Common myeloid progenitor, CD34-positive (primary cell): Measurements from ENCODE around the gene SPRR2F.
"Not testable (repeated sequence)": the region's sequence is repeated elsewhere in the genome, so short reads cannot be mapped to it uniquely, and the experiment has no call there.

Experiments
- CTCF ChIA-PET: fragments of 350-600 bp; sonication (Branson Sonifier 250); formaldehyde crosslinking; loops from one replicate; lab custom pipeline; 2021; ENCODE audit warnings: antibody characterized with exemption; lab: Charles Lee
- POLR2A ChIA-PET: fragments of 350-600 bp; sonication (Branson Sonifier 250); formaldehyde crosslinking; loops from one replicate; lab custom pipeline; 2021; ENCODE audit warnings: antibody characterized with exemption; lab: Charles Lee
- DNase-seq, 3 donors: peaks; one replicate each; pipeline versions ENCODE4 v3.0.0 to v3.0.0-alpha.2; 2013
- H3K27ac ChIP-seq, 2 experiments: 1 replicate in 1 of 2; 2 replicates in 1 of 2; pipeline ENCODE4 v1.7.0; 2013; ENCODE audit warnings: inconsistent platforms in 2 of 2, low read length in 2 of 2, mild to moderate bottlenecking in 2 of 2, low read depth in 1 of 2, moderate library complexity in 1 of 2; ENCODE audit not compliant: severe bottlenecking in 2 of 2, insufficient read depth in 1 of 2, poor library complexity in 1 of 2
- H3K27me3 ChIP-seq, 5 experiments: replicated peaks in 2 of 5; 1 replicate in 3 of 5; 2 replicates in 2 of 5; pipeline versions ENCODE4 v1.6.1 to v1.7.0; 2013; ENCODE audit warnings: low read length in 4 of 5, mild to moderate bottlenecking in 2 of 5, moderate library complexity in 2 of 5, inconsistent platforms in 1 of 5; ENCODE audit not compliant: insufficient read depth in 5 of 5, control insufficient read depth in 4 of 5
- H3K36me3 ChIP-seq, 4 experiments: 1 replicate in 2 of 4; 2 replicates in 2 of 4; pipeline versions ENCODE4 v1.6.1 to v1.7.0; 2013; ENCODE audit warnings: low read length in 3 of 4, control low read depth in 1 of 4, mild to moderate bottlenecking in 1 of 4; ENCODE audit not compliant: control insufficient read depth in 4 of 4, insufficient read depth in 4 of 4
- H3K4me1 ChIP-seq, 4 experiments: 1 replicate in 3 of 4; 2 replicates in 1 of 4; pipeline versions ENCODE4 v1.6.1 to v1.7.1; 2013; ENCODE audit warnings: low read length in 3 of 4, mild to moderate bottlenecking in 3 of 4, control low read depth in 1 of 4, inconsistent platforms in 1 of 4, moderate library complexity in 1 of 4; ENCODE audit not compliant: control insufficient read depth in 4 of 4, insufficient read depth in 4 of 4; ENCODE audit errors: control extremely low read depth in 1 of 4
- H3K4me3 ChIP-seq, 7 experiments: 1 replicate in 4 of 7; 2 replicates in 3 of 7; pipeline versions ENCODE4 v1.5.1 to v1.7.0; 2013; ENCODE audit warnings: mild to moderate bottlenecking in 7 of 7, low read length in 6 of 7, moderate library complexity in 6 of 7, inconsistent platforms in 2 of 7, low read depth in 2 of 7, control low read depth in 1 of 7; ENCODE audit not compliant: insufficient read depth in 4 of 7, control insufficient read depth in 1 of 7; ENCODE audit errors: extremely low read depth in 1 of 7
- H3K9me3 ChIP-seq, 5 experiments: 1 replicate in 4 of 5; 2 replicates in 1 of 5; pipeline versions ENCODE4 v1.6.1 to v1.7.1; 2013; ENCODE audit warnings: low read length in 4 of 5, mild to moderate bottlenecking in 2 of 5, inconsistent platforms in 1 of 5, low read depth in 1 of 5, moderate library complexity in 1 of 5; ENCODE audit not compliant: control insufficient read depth in 4 of 5, insufficient read depth in 2 of 5; ENCODE audit errors: control extremely low read depth in 1 of 5
- WGBS: methylation state at CpG from one replicate; pipeline ENCODE4 v1.1.5; 2013; ENCODE audit not compliant: insufficient coverage; 5-methylcytosine and 5-hydroxymethylcytosine counted together

Gene SPRR2F

DNA sequence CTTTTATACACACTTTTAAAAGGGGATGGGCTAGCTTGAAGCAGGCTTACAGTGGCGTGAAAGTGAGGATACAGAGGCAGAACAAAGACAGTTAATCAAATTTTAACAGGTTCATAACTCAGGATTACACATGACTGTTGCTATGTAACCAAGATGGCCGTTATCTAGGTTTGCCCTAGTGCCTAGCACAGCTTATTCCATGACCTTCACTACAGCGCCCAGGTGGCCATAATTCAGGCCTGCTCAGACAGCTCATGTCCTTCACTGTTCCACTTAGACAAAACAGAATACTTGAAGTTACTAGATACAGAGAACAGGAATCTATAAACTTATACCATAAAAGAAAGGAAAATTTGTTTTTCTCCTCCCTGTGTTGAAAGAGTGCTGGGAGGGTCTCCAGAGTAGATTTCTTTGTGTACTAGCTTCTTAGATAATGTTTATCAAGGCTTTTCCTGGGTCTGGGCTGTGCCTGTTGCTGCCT lies 6.2 kb upstream of the SPRR2F start:
- H3K36me3 ChIP-seq = no peaks in the 10 kb centered on the region
- ChIA-PET POLR2A (no interaction called here), CTCF (no interaction called here)
- no peak overlapping the region for H3K27ac ChIP-seq
- peaks cover 0 to 3% (median 0%) of the 10 kb centered on the region in 5 experiments for H3K27me3 ChIP-seq
- peaks cover 0 to 1% (median 0%) of the 10 kb centered on the region in 5 experiments for H3K9me3 ChIP-seq
- 100% methylated on average over 2 of the region's 3 CpGs for WGBS
- no peaks in the 10 kb centered on the region for H3K4me1 ChIP-seq
- no peak overlapping the region for H3K4me3 ChIP-seq
- no peak for DNase-seq

DNA sequence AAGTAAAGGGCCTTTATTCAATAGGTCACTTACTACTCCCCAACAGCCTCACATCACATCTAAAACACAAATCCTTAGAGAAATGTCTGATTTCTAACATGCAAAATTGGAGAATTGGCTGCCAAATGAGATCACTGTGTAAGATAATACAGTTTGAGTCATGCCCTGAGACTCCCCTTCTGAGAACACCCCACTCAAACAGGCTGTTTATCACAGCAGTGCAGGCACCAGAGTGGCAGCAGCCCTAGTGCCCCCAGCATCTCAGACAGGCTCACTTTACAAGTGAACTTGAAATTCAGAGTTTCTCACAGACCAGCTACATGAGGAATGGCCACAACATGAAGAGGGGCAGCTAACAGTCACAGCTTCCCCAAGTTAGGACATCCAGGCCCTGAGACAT lies 1.9 kb upstream of the SPRR2F start:
- peak in 1 of 3 donors; percentile 0 for DNase-seq
- H3K4me3 ChIP-seq, H3K27me3 ChIP-seq, H3K9me3 ChIP-seq, H3K4me1 ChIP-seq, H3K36me3 ChIP-seq, CTCF ChIA-PET, POLR2A ChIA-PET, H3K27ac ChIP-seq: not testable (repeated sequence)

DNA sequence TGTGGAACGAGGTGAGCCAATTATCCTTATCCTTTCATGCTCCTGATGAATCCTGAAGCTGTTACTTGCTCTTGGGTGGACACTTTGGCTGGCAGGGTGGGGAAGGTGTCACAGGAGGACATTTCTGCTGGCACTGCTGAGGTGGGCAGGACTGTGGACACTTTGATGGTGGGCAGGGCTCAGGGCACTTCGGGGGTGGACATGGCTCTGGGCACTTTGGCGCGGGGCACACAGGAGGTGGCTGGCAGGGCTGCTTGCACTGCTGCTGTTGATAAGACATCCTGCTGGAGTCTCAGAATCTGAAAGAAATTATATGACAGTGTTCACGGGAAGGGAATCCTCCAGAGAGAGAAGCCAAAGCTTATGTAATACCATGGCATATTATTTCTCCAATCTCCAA lies 862 bp downstream of the SPRR2F start:
- H3K27ac ChIP-seq, H3K4me3 ChIP-seq, CTCF ChIA-PET, H3K9me3 ChIP-seq, H3K4me1 ChIP-seq, H3K27me3 ChIP-seq, DNase-seq, H3K36me3 ChIP-seq, POLR2A ChIA-PET: not testable (repeated sequence)
- WGBS = no CpG with 5 or more reads among the region's 5 CpGs

DNA sequence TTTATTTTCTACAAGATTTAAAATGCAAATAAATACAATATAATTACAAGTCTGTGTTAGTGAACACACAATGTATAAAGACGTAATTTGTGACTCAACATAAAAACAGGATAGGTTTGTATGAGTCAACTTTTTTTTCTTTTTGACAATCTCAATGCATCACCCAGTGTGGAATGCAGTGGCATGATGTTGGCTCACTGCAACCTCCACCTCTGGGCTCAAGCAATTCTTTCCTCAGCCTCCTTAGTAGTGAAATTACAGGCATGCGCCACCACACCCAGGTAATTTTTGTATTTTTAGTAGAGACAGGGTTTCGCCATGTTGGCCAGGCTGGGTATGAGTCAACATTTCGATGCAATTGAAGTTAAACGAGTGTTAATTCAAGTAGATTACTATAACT lies 13.1 kb downstream of the SPRR2F start:
- ChIA-PET CTCF (no interaction called here), POLR2A (no interaction called here)
- 100% methylated on average over 1 of the region's 5 CpGs for whole genome bisulfite sequencing
- Histone ChIP-seq H3K27ac (no peak overlapping the region), H3K9me3 (no peaks in the 10 kb centered on the region), H3K36me3 (no peaks in the 10 kb centered on the region), H3K4me1 (no peaks in the 10 kb centered on the region), H3K4me3 (no peak overlapping the region), H3K27me3 (peaks cover 0 to 4% (median 0%) of the 10 kb centered on the region in 5 experiments)
- DNase-seq = no peak

DNA sequence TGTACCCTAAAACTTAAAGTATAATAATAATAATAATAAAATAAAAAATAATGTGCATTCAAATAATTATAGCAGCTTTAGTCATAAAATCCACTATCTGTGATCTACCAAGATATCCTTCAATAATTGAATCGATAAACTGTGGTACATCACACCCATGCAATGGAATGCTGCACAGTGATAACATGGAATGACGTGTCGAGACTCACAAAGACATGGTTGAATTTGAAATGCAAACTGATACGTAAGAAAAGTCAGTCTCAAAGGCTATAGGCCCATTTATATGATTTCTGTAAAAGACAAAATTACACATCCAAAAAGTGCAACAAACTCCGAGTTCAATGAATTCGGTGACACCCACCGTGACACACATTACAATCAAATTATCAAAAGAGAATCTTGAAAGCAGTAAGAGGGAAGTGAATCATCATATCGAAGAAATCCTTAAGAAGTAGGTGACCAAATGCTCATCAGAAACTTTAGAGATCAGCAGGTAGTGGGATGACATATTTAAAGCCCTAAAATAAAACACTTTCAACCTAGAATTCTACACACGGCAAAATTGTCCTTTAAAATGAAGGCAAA lies 13.8 kb downstream of the SPRR2F start:
- WGBS = 100% methylated on average over 3 of the region's 9 CpGs
- CTCF ChIA-PET = no interaction called here
- H3K4me1 ChIP-seq = no peaks in the 10 kb centered on the region

DNA sequence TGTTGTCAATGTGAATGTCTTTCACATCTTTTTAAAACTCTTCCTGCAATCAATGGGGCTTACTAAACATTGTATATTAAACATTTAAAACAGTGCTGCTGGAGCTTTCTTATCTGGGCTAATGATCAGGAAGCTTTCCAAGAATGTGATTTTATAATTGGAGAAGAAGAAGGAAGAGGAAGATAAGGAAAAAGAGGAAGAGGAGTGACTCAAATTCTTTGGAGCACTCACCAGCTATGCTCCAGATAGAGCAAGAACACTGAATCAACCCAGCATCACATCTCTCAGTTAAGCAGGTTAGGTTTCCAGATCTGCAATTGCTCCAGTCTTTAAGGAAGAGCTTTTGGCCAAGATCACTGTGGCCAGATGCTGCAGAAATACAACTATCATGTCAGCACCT lies 17.6 kb downstream of the SPRR2F start:
- Histone ChIP-seq H3K4me1 (no peaks in the 10 kb centered on the region), H3K4me3 (no peak overlapping the region)

More for the DNA sequence above, 13.8 kb downstream of the SPRR2F start:
- no peak for DNase-seq
- Histone ChIP-seq H3K27ac (no peak overlapping the region), H3K27me3 (peaks cover 0 to 4% (median 0%) of the 10 kb centered on the region in 5 experiments), H3K9me3 (no peaks in the 10 kb centered on the region), H3K4me3 (no peak overlapping the region), H3K36me3 (no peaks in the 10 kb centered on the region)
- POLR2A ChIA-PET = no interaction called here

DNA sequence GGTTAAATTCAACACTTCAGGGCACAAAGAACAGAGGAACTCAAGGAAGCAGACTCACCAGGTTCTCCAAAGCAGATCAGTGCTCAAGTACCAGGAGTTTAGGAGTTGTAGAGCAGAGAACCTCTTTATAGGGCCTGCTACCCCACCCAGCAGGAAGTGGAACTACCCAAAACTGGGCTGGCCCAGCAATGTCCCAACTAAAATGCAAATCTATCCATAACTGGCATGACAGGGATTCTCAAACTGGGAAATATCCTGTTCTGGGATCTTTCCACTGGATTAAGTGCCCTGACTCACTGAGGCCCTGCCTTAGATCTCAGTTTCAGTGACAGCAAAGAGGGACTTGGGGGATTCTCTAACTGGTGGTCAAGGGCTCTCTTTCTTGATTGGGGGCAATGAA lies 18.9 kb downstream of the SPRR2F start, which contains the start of gene SPRR2E:
TSS of gene SPRR2E (minus strand) at position 101 of the 400 bp plus-strand sequence. CDS start 775 bp downstream, outside the sequence.
- POLR2A ChIA-PET = no interaction called here
- no peaks in the 10 kb centered on the region for H3K36me3 ChIP-seq
- H3K27me3 ChIP-seq = peaks cover 0 to 4% (median 0%) of the 10 kb centered on the region in 5 experiments
- H3K9me3 ChIP-seq = no peaks in the 10 kb centered on the region
- no peaks in the 10 kb centered on the region for H3K4me1 ChIP-seq
- H3K4me3 ChIP-seq = no peak within 1 kb of the TSS
- no peak within 1 kb of the TSS for H3K27ac ChIP-seq
- CTCF ChIA-PET = no interaction called here
- DNase-seq = no peak

More for the DNA sequence above, 17.6 kb downstream of the SPRR2F start:
- CTCF ChIA-PET = no interaction called here
- H3K36me3 ChIP-seq = no peaks in the 10 kb centered on the region
- peaks cover 0 to 4% (median 0%) of the 10 kb centered on the region in 5 experiments for H3K27me3 ChIP-seq
- DNase-seq = no peak
- POLR2A ChIA-PET = no interaction called here
- H3K9me3 ChIP-seq = no peaks in the 10 kb centered on the region
- H3K27ac ChIP-seq = no peak overlapping the region
